ENCODE measurements around the gene PCDH9.

- no peak for TF ChIP-seq CTCF (IDR thresholded peaks at IDR 0.05)
- TF ChIP-seq POLR2A (IDR thresholded peaks at IDR 0.05), result no peak
- TF ChIP-seq EP300 (IDR thresholded peaks at IDR 0.05), result no peak
Measured at GRCh38 chr13:67043901-67044300, 186.2 kb downstream of the PCDH9 start.

All from suprapubic skin (tissue), 3 donors.